ENCODE results near the gene TMBIM1.

Gene TMBIM1

DNA sequence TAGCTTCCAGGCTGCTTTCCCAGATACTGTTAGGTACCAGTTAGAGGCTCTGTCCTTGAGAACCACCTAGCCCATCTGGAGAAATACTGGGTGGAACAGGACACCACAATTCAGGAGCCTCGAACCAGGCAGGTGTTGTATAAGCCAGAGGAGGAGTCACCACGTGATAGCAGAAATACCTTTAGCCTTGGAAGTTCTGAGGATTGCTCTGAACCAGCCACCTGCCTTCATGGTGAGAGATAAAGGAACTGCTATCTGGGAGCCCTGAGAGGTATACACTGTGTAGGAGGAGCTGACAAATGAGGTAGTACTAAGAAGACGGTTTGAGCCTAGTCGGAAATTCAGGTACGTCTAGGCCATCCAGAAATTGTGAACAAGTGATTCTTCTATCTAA, 39.1 kb downstream of the TMBIM1 start:
- no peak for DNase-seq

- DNase-seq: no peak
Observed at GRCh38 chr2:218252509-218253231, 39.6 kb downstream of the TMBIM1 start.

- no peak for DNase-seq
Observed at GRCh38 chr2:218249691-218250090, 42.6 kb downstream of the TMBIM1 start.

DNA sequence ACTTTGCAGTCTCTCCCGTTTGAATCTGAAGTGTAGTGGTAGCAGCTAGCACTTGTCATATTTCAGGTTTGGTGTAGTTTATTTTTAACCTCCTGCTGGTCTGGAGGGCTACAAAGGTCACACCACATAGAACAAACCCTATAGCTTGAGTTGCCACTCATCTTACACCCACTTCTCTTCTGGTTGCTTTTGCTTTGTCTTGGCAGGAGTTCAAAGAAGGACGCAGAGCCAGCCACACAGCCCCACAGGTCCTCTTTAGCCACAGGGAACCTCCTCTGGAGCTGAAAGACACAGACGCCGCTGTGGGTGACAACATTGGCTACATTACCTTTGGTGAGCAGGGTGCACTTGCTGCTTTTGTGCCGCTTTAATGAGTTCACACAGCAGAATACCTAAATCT, 47.1 kb downstream of the TMBIM1 start:
- no peak for DNase-seq

DNA sequence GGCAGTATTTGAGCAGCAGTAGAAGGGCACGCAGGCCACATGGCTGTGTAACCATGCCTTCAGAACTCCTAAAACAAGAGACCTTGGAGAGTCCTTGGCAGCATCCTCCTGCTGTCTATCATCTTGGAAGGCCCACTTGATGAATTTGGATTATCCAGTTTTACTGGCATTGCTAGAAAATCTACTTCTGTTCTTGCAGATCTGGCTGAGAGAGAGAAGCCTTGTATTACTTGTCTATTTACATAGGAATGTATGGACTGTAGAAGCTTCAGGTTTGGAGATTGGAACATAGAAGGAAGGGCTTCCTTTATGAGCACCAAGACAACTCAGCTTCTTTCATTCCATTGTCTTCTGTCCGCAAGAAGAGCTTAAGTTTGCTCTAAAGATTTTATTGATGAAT, 47.6 kb downstream of the TMBIM1 start:
- no peak for DNase-seq

GRCh38 chr2:218244204-218244603, 48.1 kb downstream of the TMBIM1 start:
- DNase-seq: no peak

DNA sequence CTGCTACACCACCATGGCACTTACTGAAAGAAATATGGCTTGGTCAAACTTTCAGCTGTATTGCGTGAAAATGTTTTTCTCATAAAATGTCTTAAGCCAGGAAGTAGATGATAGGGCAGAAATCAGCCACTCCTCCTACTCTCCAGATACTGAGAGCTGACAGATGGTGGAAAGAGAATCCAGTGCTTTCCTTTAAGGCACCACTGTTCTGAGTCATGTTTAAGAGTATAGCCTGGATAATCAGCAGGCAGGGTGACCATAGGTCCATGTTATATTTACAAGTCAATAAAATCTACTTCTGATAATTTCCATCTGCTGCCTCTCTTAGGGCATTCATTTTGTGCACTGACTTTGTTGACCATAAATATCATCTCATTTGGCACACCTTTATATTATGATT, 53.4 kb downstream of the TMBIM1 start:
- no peak for DNase-seq

GRCh38 chr2:218236829-218237228, 55.5 kb downstream of the TMBIM1 start:
- DNase-seq: no peak

DNA sequence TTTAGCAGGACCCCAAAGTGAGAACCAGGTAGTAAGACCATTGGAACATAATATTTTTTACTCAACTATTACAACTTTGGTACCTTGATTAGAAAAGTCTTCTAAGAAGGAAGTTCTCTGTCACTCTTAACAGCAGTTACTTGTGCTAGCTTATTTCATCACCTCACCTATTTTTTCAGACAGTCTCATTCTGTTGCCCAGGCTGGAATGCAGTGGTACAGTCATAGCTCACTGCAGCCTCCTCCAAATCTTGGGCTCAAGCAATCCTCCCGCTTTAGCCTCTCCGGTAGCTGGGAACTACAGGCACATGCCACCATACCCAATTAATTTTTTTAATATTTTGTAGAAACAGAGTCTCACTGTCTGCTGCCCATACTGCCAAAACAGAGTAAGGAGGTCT, 57.3 kb downstream of the TMBIM1 start:
- no peak for DNase-seq

DNA sequence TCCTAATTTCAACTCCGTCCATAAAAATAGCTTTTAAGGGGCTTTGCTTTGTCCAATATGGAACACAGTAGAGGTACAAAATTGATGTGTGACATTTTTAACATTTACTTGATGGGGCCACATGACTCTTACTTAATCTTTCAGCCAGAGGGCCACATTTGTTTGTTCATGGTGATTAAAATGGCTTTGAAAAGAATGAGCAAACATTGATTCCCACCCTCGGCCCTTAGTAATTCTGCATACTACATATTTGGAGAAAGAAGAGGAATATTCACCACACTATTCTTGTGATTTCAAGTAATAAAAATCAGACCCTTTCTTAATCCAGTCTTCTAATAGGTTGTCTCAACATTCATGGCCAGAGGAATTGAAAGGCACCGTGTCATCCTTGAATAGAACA, 57.8 kb downstream of the TMBIM1 start:
- no peak for DNase-seq

GRCh38 chr2:218233543-218233942, 58.8 kb downstream of the TMBIM1 start:
- no peak for DNase-seq

DNA sequence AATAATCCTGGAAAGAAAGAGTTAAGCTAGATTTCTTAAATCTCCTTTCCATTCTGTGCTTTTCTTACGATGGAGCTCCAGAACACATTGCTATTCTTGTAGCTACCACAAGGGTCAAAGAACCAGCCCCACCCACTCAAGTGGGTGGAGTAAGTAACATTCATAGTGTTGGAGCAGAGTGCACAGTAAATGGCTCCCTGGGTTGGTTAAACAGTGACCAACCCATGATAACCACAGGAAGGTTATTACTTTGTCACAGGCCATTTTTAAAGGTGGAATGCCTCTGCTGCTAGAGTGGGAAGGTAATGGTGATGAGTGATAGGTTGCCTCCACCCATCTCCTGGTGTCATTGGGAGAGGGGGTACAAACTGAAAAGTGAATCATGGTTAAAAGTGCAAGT, 61.4 kb downstream of the TMBIM1 start:
- peak; percentile 49 for DNase-seq

GRCh38 chr2:218229851-218230250, 62.5 kb downstream of the TMBIM1 start:
- DNase-seq: no peak

DNA sequence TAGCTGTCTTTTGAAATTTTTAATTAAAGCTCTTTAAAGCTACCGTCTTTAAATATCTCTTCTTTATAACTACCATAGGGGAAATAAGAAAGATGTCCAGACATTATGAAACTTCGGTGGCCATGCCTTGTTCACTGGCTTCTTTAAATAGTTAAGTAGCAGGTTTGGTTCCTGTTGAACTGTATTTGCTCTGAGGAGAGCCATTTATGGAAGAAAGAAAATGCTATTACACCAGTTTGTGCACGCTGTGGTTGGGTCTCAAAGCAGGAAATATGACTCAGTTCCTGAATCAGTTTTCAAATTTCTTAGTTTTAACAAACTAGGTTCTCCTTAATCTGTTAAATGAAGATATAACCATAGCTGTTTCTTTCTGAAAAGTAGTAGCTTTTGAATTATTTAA, 63.1 kb downstream of the TMBIM1 start:
- DNase-seq: peak; percentile 71

DNA sequence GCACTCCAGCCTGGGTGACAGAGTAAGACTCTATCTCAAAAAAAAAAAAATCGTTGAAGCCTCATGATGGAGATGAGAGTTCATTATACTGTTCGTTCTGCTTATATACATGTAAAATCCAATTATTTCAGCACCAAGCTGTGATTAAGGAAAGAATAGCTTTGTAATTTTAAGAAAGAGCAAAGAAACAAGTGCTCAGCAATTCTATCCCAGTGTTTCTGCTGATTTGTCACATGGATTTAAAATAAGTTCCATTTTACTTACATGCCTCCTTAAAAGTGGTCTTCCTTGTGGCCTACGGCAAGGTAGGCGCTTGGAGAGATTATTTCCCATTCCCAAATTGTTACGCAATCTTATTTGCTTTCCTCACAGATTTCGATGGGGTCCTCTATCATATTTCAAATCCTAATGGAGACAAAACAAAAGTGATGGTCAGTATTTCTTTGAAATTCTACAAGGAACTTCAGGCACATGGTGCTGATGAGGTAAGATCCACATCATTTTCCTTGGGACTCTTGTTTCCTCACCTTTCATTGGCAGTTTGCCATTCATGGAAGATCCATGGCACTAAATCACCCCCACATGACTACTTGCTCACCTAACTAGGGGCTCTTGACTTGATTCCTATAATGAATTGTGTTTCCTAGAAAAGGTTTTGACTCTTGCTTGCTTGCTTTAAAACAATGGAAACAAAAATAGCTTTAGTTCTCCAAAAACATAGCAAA, 63.8 kb downstream of the TMBIM1 start:
- DNase-seq: no peak

GRCh38 chr2:218226903-218227302, 65.4 kb downstream of the TMBIM1 start:
- DNase-seq: no peak

All from CD4-positive, alpha-beta T cell treated with Interleukin-12 subunit alpha and Interleukin-12 subunit beta, for 1 hour (primary cell).